ENCODE results near the gene PXYLP1. TPM values are rescaled to one million over a fixed set of nuclear protein-coding genes. Genes with fewer than 3 reads are reported as not detected.

Gene PXYLP1
- total and polyA plus RNA-seq, 2 donors (not counting 1 experiment from before 2014, with no cell fraction given) = 1.4 to 4.5 TPM

GRCh38 chr3:141330718-141331376 is 99.2 kb downstream of the PXYLP1 start:
- H3K27me3 ChIP-seq (replicated peaks in 1 of 4; ENCODE audit: control extremely low read depth in 1 of 4, control insufficient read depth in 3 of 4, insufficient read depth in 4 of 4, low read length in 3 of 4) = no peaks in the 10 kb centered on the region
- H4K20me1 ChIP-seq (ENCODE audit: control insufficient read depth, insufficient read depth, low read length, poor library complexity, severe bottlenecking) = no peaks in the 10 kb centered on the region
- CTCF ChIA-PET = interaction anchor here (1.0 to 1.5 kb wide), 3 partner anchors 8 to 130 kb away, joined by 3 read pairs; no protein-coding TSS in a partner anchor
- H3K4me2 ChIP-seq (replicated peaks; ENCODE audit: low read depth, low read length, poor library complexity, severe bottlenecking) = no peak overlapping the region
- DNase-seq (no peak), ATAC-seq (ENCODE audit: low read depth) (no peak)
- Mint-ChIP-seq H3K4me3 (no peak overlapping the region), H3K27ac (no peak overlapping the region), H3K4me1 (peaks cover 7% of the 10 kb centered on the region), H3K9me3 (ENCODE audit: insufficient read depth) (no peaks in the 10 kb centered on the region), H3K27me3 (no peaks in the 10 kb centered on the region)
- intact Hi-C loops (cut with micrococcal nuclease) = no loop called here
- no peaks in the 10 kb centered on the region for H3K79me2 ChIP-seq (ENCODE audit: control insufficient read depth, insufficient read depth, low read length)
- POLR2A ChIA-PET = no interaction called here
- no peaks in the 10 kb centered on the region for H3K9me3 ChIP-seq (ENCODE audit: control extremely low read depth in 1 of 3, control insufficient read depth in 2 of 3, insufficient read depth in 1 of 3, low read length in 2 of 3)
- TF ChIP-seq EZH2 (IDR thresholded peaks at IDR 0.05; ENCODE audit: borderline replicate concordance, insufficient read depth, low read depth, low read length, poor library complexity, severe bottlenecking) = no peak
- TF ChIP-seq, protein P1, sequence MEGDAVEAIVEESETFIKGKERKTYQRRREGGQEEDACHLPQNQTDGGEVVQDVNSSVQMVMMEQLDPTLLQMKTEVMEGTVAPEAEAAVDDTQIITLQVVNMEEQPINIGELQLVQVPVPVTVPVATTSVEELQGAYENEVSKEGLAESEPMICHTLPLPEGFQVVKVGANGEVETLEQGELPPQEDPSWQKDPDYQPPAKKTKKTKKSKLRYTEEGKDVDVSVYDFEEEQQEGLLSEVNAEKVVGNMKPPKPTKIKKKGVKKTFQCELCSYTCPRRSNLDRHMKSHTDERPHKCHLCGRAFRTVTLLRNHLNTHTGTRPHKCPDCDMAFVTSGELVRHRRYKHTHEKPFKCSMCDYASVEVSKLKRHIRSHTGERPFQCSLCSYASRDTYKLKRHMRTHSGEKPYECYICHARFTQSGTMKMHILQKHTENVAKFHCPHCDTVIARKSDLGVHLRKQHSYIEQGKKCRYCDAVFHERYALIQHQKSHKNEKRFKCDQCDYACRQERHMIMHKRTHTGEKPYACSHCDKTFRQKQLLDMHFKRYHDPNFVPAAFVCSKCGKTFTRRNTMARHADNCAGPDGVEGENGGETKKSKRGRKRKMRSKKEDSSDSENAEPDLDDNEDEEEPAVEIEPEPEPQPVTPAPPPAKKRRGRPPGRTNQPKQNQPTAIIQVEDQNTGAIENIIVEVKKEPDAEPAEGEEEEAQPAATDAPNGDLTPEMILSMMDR (IDR thresholded peaks at IDR 0.05) = no peak
- no peak overlapping the region for H2AFZ ChIP-seq (ENCODE audit: insufficient read depth, low read depth, low read length, poor library complexity, severe bottlenecking)
- no peak overlapping the region for H3K4me3 ChIP-seq (ENCODE audit: control extremely low read depth in 1 of 5, extremely low read depth in 1 of 5, insufficient read depth in 1 of 5, low read depth in 2 of 5, low read length in 4 of 5)
- H3K36me3 ChIP-seq (replicated peaks in 1 of 2; ENCODE audit: control extremely low read depth in 1 of 2, control insufficient read depth in 1 of 2, extremely low read depth in 1 of 2, insufficient read depth in 2 of 2, low read length in 1 of 2) = no peaks in the 10 kb centered on the region
- H3K4me1 ChIP-seq (ENCODE audit: control insufficient read depth in 2 of 2, insufficient read depth in 2 of 2, low read length in 2 of 2) = no peaks in the 10 kb centered on the region
- no CpG with 5 or more reads among the region's 3 CpGs for WGBS (ENCODE audit: insufficient coverage)
- H3K27ac ChIP-seq (ENCODE audit: low read length in 2 of 2) = no peak overlapping the region
- no peak overlapping the region for H3K9ac ChIP-seq (ENCODE audit: low read length)

Measured in B cell (primary cell).